Activated effector memory CD4-positive, alpha-beta T cell treated with Interleukin-2 at 50 U/mL for 16 hours (primary cell): ENCODE measurements around the gene TAP2.
"Not testable (repeated sequence)": the region's sequence is repeated elsewhere in the genome, so short reads cannot be mapped to it uniquely, and the experiment has no call there.

Experiments used
- DNase-seq: peaks from one replicate; pipeline ENCODE4 v3.0.0-alpha.2; 2020

TAP2 gene

DNA sequence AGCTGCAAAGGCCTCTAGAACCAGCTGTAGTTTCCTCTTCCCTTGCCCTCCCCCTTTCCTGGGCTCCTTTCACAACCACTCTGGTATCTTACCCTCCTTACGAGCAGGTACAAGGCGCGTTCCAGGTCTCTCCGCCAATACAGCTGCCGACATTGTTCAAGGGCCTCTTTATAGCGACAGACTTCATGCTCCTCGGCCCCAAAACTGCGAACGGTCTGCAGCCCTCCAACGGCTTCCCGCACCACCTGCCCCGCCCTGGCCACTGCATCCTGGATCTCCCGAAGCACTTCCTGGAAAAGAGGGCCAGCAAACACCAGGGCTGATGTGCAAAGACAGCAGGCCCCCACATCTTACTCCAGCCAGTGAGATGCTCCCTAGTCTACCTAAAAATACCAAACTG, 6.0 kb downstream of the TAP2 start:
- no peak for DNase-seq

DNA sequence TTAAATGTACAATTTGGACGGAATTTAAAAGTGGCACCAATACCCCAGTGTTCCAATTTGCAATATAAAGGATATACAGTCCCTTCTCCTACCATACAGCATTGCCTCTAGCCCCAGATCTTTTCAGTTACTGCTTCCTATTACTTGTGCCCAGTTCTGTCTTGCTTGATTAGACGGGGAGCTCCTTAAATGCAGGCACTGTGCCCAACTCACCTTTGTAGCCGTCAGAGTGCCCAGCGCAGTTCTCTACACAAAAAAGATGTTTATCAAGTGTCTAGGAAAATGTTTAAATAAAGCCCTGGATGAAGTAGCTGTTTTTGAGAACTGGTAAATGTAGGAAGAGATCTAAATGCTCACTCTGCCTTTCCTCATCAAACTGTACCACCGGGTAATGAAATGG, 7.6 kb downstream of the TAP2 start:
- DNase-seq, result no peak

DNA sequence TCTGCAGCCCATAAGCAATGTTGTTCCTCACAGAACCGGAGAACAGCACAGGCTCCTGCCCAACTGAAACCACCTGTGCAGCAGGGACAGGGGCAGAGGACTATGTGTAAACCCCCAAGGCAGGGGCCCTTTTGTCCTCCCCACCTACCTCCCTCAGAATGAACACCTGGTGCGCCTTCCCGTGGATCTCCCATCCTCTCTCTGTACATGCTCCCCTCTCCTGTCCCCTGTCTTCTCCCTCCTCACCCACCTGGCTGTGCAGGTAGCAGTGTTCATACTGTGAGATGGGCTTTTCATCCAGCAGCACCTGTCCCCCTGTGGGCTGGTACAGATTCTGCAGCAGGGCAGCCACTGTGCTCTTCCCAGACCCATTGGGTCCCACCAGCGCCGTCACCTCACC, 8.5 kb downstream of the TAP2 start:
- no peak for DNase-seq

DNA sequence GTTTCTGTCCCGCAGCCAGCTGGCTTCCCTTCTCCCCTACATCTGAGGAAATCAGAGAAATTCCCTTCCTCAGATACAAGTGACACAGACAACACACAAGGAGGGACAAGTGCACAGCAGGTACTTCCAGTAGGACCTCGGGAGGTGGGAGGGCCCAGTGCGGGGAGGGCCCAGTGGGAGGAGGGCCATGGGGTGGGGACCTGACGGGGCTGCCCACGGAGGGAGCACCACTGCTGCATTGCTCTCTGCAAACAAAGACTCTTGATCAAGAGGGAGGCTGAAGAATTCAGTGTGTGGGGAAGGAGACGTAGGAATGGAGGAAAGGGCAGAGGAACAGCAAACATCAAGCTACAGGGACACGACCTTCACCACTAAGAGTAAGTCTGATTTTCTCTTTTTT, 9.0 kb downstream of the TAP2 start:
- DNase-seq, result no peak

DNA sequence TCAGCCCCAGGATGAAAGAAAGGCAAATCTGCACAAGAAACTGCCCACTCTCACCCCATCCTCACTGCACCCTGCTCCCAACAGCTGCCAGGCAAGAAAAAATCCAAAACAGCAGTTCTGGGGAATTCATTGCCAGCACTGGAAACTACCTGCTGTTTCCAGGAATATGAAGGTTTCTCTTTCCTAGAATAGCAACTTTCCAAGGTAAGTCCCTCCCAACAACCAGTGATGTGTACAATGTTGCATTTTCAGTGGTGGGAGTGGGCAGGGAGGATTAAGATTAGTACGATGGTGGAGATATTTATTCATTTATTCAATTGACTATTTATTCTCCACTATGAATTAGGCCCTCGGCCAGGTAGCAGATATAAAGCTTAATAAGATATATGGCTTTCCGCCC, 11.5 kb downstream of the TAP2 start:
- no peak for DNase-seq

DNA sequence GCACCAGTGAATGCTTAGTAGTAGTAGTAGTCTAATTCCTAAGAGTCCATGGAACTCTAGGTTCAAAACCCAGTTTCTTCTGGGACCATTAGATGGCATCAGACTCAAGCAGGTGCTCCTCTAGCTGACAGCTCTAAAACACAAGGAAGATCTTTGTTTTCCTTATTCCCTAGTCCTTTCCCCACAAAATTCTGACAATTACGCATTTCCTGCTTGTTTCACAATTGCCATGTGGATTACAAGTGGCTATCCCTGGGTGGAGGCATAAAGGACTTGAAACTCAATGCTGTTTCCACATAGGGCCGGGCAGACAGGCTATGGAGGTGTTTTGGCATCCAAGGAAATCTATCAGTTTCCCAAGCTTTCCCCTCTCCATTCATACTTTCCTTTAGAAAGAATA, 12.6 kb downstream of the TAP2 start:
- no peak for DNase-seq

DNA sequence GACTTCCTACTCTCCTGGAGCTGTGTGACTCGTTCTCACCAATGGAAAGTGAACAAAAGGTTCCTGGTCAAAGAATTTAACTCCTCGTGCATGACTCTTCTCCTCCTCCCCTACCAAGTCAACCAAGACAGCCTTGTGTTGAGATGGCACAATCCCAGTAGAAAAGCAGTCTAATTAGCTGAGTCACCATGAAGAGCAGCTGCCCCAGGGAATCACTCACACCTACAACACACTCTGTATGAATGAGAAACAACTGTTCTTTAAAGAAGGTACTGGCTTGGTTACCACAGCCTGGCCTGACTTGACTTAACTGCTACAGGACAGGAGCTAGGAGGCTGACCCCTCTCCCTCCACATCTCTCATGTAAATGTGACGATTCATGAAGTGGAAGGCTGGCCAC, 18.8 kb downstream of the TAP2 start:
- no peak for DNase-seq

DNA sequence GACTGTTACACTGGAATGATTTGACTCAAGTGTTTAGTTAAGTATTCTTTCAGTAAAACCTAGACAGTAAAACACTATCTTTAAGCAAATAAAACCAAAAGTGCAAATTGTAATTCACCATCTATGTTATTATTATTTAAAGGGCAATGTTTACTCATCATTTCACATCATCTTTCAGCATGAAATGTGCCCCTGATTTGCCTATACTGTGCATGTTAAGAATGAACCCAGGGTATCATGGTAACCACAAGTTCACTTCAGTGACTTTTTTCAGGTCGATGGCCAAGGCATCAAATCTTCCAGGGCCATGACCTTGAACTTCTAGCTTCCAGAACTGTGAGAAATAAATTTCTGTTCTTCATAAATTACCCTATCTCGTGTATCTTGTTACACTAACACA, 19.7 kb downstream of the TAP2 start:
- DNase-seq, result no peak

DNA sequence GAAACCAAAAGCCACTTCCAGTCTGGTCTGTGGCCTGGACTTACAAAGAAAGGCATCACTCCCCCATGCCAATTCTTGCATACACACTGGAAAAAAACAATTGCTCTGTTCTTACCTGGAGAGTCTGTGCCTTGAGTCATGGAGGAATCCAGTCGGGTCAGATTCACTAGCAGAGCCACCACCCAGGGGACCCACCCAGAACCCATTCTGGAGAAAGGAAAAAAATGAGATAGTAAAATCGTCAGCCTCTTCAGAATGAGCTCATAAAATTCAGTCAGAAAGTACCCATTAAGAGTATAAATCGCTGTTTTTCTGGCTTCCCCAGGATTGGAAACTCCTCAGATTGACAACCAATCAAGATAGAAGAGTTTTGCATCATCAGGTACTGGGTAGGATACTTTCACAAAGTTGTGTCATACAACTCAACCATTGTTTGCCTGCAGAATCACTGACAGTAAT, 21.8 kb downstream of the TAP2 start, which contains the start of gene HLA-DOB:
HLA-DOB (minus strand) TSS at position 257 of the 459 bp plus-strand sequence; CDS start at position 206, 51 bp downstream.
- DNase-seq, result no peak

DNA sequence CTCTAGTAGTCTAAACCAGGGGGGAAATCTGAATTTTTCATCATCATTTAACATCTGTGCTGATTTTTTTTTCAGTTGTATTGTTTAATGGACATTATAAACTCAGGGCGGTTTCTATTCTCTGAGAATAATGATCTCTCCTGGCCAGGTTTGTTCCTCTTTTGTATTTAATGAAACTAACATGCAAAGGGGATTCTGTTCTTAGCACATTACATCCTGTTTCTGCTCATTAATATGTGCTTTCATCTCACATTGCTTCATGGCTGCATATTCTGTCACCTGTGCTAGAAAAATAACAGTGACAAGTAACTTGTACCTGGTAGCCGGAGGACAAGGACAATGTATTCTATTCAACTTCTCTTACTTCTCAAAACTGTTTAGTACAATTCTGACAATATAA, 22.5 kb downstream of the TAP2 start:
- no peak for DNase-seq

DNA sequence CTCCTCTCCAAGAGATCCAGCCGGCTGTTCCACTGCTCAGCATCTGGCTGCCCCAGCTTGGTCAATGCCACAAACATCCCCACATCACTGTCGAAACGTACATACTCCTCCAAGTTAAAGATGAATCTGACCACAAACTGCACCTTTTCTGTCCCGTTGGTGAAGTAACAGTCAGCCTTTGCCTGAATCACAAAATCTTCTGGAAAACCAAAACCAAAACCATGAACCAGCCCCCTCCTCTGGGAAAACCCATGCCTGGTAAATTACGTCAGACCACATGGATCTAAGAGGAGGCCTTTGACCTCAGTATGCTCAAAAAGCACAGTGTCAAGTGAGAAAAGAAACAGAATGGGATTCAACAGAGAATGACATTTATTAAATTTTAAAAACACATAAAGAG, 23.4 kb downstream of the TAP2 start:
- no peak for DNase-seq

DNA sequence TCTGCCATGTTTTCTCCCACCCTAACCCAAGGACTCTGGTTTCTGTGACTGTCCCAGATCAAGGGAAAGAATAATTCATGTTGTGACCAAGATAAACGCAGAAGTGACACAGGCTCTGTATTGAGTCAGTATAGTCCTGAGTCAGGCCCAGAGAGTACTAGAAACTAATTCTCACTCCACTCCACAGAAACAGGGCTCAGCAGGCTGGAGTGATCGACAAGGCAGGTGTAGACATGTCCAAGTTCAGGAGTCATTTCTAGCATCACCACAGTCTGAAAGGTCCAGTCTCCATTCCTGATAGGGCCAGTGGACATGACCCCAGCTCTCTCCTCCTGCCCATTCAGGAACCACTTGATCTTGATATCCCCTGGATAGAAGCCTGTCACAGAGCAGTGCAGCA, 24.4 kb downstream of the TAP2 start:
- DNase-seq, result no peak

DNA sequence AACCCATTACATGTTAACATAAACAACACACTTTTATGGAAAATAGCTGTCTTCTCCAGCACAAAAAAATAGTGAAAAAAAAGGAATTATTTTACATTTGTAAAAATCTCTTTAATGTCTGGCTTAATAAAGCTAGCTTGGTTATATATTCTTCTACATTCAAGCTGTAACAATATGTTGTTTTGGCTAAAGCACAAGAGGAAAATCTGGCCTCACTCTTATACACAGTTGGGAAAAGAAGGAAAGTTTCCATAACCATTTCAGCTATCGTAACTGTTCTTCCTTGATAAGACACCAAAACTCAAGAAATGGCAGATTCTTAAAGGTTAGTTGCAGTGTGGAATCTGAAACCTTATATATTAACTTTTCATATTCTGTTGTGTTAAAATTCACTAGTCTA, 29.4 kb downstream of the TAP2 start:
- no peak for DNase-seq

DNA sequence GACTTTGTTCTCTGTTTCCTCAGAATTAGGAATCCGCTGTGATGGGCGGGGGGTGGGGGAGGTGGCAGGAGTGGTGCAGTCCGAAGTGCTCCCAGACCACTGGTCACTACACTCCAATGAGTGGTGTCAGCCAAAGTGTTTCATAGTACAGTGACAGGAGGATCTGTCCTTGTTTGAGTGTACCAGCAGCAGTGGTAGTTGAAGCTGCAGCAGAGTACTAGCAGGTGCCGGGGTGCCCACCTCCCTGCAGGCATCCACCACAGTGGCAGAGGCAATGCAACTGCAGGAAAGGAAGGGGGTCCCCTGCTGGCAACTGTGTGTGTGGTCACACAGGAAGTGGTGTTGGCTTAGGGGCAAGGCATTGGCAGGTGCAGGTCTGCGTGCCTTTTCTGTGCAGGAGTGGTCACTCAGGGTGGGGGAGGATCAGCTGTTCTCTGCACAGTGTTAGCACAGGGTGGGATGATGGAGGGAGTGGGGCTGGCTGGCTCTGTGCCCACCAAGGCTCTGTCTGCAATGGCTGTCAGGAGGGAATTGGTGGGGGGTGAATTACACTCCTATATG, 31.4 kb downstream of the TAP2 start:
- DNase-seq, result no peak

DNA sequence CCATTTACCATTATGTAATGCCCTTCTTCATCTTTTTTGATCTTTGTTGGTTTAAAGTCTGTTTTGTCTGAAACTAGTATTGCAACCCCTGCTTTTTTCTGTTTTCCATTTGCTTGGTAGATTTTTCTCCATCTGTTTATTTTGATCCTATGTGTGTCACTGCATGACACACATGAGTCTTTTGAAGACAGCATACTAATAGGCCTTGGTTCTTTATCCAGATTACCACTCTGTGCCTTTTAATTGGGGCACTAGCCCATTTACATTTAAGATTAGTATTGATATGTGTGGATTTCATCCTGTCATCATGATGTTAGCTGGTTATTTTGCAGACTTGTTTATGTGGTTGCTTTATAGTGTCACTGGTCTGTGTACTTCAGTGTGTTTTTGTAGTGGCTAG, 33.1 kb downstream of the TAP2 start:
- DNase-seq, result not testable (repeated sequence)

DNA sequence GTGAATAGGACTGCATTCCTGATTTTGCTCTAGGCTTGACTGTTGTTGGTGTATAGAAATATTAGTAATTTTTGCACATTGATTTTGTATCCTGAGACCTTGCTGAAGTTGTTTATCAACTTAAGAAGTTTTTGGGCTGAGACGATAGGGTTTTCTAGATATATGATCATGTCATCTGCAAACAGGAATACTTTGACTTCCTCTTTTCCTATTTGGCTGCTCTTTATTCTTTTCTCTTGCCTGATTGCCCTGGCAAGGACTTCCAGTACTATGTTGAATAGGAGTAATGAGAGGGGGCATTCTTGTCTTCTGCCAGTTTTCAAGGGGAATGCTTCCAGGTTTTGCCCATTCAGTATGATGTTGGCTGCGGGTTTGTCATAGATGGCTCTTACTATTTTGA, 35.1 kb downstream of the TAP2 start:
- DNase-seq, result no peak

DNA sequence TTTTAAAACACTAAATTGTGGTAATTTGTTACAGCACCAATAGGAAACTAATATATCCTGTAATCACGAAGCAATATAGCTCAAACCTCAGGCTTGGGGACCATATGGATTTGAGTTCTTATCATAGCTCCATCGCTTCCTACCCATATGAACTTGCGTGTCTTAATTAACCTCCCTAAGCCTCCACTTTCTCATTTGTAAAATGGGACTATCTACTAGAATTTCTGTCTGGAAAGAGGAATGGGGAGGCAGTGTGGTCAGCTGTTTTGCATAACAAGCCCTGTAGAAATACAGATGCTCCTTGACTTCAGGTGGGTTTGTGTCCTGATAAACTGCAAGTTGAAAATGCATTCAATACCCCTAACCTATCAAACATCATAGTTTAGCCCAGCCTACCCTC, 38.8 kb downstream of the TAP2 start:
- no peak for DNase-seq

DNA sequence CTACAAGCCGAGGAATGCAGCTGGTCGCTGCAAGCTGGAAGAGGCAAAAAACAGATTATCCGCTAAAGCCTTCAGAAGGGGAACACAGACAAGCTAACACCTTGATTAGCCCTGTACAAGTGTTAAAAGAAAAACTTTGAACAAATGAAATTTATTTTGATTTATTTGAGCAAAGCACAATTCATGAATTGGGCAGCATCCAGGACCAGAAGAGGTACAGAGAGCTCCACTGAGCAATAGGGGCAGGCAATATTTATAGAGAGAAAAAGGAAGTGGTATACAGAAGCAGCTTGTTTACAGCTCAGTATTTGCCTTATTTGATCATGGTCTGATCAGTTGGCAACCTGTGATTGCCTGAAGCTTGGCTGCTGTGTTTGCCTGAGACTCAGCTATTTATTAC, 39.4 kb downstream of the TAP2 start:
- DNase-seq, result no peak

DNA sequence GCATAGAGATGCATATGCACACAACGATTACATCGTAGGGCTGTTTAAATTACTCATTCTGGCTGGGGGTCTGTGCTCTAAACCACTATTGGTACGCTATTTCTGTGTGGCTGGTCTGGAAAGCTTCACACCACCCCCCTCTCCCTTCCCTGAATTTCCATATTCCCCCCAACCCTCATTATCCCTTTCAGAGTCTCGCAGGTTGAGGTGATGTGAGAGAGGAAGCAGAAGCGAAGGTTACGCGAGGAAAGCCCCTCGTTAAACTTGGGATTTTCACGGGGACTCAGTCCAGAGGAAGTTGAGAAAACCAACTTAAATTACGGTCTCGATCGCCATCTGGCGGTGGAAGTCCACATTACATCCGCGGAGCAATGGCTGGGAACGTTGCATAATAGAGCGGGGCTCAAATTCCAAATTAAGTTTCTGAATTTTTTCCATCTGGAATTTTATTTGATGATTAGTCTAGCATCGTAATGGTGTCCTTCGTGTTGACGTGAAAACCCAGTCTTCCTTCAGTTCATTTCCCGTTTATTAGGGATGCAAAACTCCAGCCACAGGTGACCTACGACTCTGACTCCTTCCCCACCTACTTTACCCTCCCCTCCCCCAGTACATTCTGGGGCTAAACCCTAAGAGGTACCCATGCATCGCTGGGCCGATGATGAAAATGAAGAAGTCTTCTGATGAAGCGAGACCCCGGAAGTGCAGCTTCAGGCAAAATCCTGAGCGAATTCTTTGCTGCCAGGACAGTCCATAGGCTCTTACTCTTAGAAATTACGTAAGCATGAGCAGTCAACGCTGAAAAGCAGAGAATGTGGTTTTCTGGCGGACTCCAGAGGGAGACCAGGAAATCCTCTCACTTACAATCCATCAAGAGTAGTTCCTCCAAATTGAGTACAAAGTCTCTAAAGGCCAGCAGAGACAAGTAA, 41.4 kb downstream of the TAP2 start:
- peak; percentile 61 for DNase-seq

DNA sequence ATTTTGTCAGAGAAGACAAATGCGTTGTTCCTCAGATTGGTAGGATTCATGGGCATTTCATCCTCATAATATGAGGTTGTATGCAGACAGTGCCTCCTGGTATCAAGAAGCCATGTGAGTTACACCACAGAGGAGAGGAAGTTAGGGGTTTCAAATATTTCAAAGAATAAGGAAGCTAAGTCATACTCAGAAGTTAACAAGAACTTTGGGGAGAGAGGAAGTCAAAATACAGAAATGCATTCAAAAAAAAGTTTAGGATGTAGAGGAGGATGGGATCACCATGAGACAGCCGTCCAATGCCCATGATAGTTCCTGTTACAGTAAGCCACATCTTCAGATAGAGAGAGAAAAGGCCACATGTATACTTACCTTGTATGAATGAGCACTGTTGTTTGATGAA, 44.0 kb downstream of the TAP2 start:
- no peak for DNase-seq

DNA sequence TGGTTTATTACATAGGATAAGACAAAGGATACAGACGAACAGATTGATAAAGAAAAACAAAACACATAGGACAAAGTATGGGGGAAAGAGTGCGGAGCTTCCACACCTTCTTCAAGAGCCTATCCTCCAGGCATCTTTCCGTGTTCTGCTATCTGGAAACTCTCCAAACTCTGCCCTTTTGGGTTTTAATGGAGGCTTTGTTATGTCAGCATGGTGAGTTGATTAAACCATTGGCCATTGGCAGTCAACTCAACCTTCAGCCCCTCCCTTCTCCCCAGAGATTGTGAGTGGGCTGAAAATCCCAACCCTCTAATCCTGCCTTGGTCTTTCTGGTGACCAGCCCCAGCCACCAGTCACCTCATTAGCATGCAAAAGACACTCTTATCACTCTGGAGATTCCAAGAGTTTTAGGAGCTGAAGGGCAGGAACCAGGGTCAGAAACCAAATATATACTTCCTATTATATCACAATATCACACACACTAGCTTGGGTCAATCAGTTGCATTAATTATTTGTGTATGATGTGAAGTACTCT, 45.6 kb downstream of the TAP2 start:
- no peak for DNase-seq

DNA sequence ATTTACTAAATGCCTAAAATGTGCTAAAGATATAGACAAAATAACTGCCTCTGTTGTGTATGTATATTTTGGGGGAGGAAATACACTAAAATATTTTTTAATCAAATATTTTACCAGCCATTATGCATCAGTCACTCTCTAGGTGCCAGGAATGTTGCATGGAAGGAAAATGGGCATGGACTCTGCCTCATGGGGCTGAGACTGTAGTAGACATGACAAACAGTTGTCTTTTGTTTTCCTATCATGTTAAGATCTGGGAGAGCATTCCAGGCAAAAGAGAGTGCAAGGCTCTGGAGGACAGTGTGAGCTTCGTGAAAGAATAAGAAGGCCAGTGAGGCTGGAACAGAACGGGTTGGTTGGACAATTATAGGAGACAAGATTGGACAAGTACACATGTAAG, 48.2 kb downstream of the TAP2 start:
- DNase-seq, result no peak
